MM.1S (cell line): ENCODE results near the gene NID2.

Source experiments
- EZH2 ChIP-seq: fragments of 300-600 bp; sonication (generic); optimal IDR thresholded peaks from 2 replicates; pipeline ENCODE3; 2017; ENCODE audit warnings: low read depth, mild to moderate bottlenecking, antibody characterized with exemption, low read length, mixed read lengths
- EZH2phosphoT487 ChIP-seq: fragments of 300-600 bp; sonication (generic); IDR thresholded peaks from 2 replicates; pipeline ENCODE4 v1.6.1; 2018; ENCODE audit warnings: antibody characterized with exemption, low read length
- TF ChIP-seq, protein P1 (sequence below): fragments of 300-600 bp; sonication (generic); IDR thresholded peaks from 2 replicates; pipeline ENCODE4 v1.5.1; 2016; ENCODE audit warnings: antibody characterized with exemption, low read length, mixed read lengths

DNA sequence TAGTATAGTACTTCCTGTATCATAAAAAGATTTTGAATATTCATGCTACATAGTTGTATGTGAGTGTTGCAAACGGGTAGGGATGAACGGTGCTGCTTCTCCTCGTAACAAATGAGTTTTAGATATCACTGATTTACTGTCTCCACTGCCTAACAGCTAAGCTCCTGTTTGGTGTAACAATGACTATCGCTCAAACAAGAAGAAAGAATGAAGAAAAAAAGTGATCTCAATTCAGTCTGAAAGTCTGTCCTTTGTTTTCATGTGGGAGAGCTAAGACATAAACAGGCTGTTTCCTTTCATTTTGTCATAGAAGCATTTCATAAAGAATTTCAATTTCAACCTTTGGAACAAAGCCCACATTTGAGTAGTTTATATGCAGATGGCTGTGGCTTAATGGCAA is 105.6 kb downstream of the NID2 start:
- TF ChIP-seq, protein P1, sequence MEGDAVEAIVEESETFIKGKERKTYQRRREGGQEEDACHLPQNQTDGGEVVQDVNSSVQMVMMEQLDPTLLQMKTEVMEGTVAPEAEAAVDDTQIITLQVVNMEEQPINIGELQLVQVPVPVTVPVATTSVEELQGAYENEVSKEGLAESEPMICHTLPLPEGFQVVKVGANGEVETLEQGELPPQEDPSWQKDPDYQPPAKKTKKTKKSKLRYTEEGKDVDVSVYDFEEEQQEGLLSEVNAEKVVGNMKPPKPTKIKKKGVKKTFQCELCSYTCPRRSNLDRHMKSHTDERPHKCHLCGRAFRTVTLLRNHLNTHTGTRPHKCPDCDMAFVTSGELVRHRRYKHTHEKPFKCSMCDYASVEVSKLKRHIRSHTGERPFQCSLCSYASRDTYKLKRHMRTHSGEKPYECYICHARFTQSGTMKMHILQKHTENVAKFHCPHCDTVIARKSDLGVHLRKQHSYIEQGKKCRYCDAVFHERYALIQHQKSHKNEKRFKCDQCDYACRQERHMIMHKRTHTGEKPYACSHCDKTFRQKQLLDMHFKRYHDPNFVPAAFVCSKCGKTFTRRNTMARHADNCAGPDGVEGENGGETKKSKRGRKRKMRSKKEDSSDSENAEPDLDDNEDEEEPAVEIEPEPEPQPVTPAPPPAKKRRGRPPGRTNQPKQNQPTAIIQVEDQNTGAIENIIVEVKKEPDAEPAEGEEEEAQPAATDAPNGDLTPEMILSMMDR = no peak
- TF ChIP-seq EZH2phosphoT487 (no peak), EZH2 (no peak)
